HEK293T (cell line): Measurements from ENCODE around the gene RCL1.

Experiments
- CTCF ChIA-PET: fragments of 350-600 bp; formaldehyde crosslinking; extraction: SDS; loops from one replicate; lab custom pipeline; 2021; ENCODE audit warnings: antibody characterized with exemption, inconsistent platforms; lab: Yijun Ruan, JAX
- POLR2A ChIA-PET: fragments of 350-600 bp; formaldehyde crosslinking; extraction: SDS; loops from one replicate; lab custom pipeline; 2020; ENCODE audit warnings: antibody characterized with exemption, inconsistent platforms; lab: Yijun Ruan, JAX
- DNase-seq: peaks from one replicate; pipeline ENCODE4 v3.0.0; 2012; ENCODE audit warnings: mixed read lengths; ENCODE audit errors: extremely low spot score
- ARNT ChIP-seq: fragments of 450-650 bp; IDR thresholded peaks from 2 replicates; pipeline ENCODE4 v1.6.1; 2017; ENCODE audit warnings: mild to moderate bottlenecking
- BHLHE40 ChIP-seq: fragments of 450-650 bp; IDR thresholded peaks from 2 replicates; pipeline ENCODE4 v1.6.1; 2016; ENCODE audit warnings: mild to moderate bottlenecking, moderate library complexity, borderline replicate concordance
- CTBP1 ChIP-seq: fragments of 450-650 bp; IDR thresholded peaks from 2 replicates; pipeline ENCODE4 v1.6.1; 2016; ENCODE audit warnings: borderline replicate concordance
- ELF4 ChIP-seq: fragments of 450-650 bp; IDR thresholded peaks from 2 replicates; pipeline ENCODE4 v1.6.1; 2017; ENCODE audit warnings: antibody characterized with exemption
- FOXA1 ChIP-seq: fragments of 450-650 bp; IDR thresholded peaks from 2 replicates; pipeline ENCODE4 v1.6.1; 2016; ENCODE audit warnings: mild to moderate bottlenecking
- FOXK2 ChIP-seq: fragments of 450-650 bp; IDR thresholded peaks from 2 replicates; pipeline ENCODE4 v1.6.1; 2016; ENCODE audit warnings: mild to moderate bottlenecking
- FOXM1 ChIP-seq: fragments of 450-650 bp; IDR thresholded peaks from 2 replicates; pipeline ENCODE4 v1.6.1; 2017; ENCODE audit warnings: mild to moderate bottlenecking, borderline replicate concordance
- HDGF ChIP-seq: fragments of 450-650 bp; IDR thresholded peaks from 2 replicates; pipeline ENCODE4 v1.6.1; 2017; ENCODE audit warnings: antibody characterized with exemption, borderline replicate concordance
- L3MBTL2 ChIP-seq: fragments of 450-650 bp; conservative IDR thresholded peaks from 2 replicates; pipeline ENCODE4 v1.6.1; 2016; ENCODE audit warnings: mild to moderate bottlenecking
- LEF1 ChIP-seq: fragments of 450-650 bp; IDR thresholded peaks from 2 replicates; pipeline ENCODE4 v1.6.1; 2017; ENCODE audit warnings: mild to moderate bottlenecking, borderline replicate concordance
- NFRKB ChIP-seq: fragments of 450-650 bp; IDR thresholded peaks from 2 replicates; pipeline ENCODE4 v1.6.1; 2016; ENCODE audit warnings: mild to moderate bottlenecking, moderate library complexity
- PKNOX1 ChIP-seq: fragments of 450-650 bp; IDR thresholded peaks from 2 replicates; pipeline ENCODE4 v1.6.1; 2016
- SP1 ChIP-seq: fragments of 450-650 bp; IDR thresholded peaks from 2 replicates; pipeline ENCODE4 v1.6.1; 2017
- SUZ12 ChIP-seq: fragments of 450-650 bp; IDR thresholded peaks from 2 replicates; pipeline ENCODE4 v1.6.1; 2016; ENCODE audit warnings: mild to moderate bottlenecking
- TARDBP ChIP-seq: fragments of 450-650 bp; IDR thresholded peaks from 2 replicates; pipeline ENCODE4 v1.6.1; 2016
- ZNF384 ChIP-seq: fragments of 450-650 bp; IDR thresholded peaks from 2 replicates; pipeline ENCODE4 v1.6.1; 2016

The RCL1 gene

GRCh38 chr9:4801156-4801555, 8.4 kb downstream of the RCL1 start:
- CTCF ChIA-PET: interaction anchor here (0.7 kb wide), 1 partner anchor 204 kb away, joined by 3 read pairs; no protein-coding TSS in a partner anchor
- POLR2A ChIA-PET: no interaction called here
- DNase-seq: no peak
- TF ChIP-seq CTBP1 (no peak), BHLHE40 (no peak), TARDBP (no peak), SP1 (no peak), ARNT (no peak), LEF1 (no peak), HDGF (no peak), FOXA1 (no peak)

- ChIA-PET CTCF (no interaction called here), POLR2A (no interaction called here)
- TF ChIP-seq SUZ12: no peak
- TF ChIP-seq BHLHE40: no peak
- no peak for TF ChIP-seq NFRKB
- TF ChIP-seq CTBP1: no peak
- TF ChIP-seq HDGF: no peak
- no peak for TF ChIP-seq FOXK2
- TF ChIP-seq FOXM1: no peak
- TF ChIP-seq L3MBTL2: no peak
- TF ChIP-seq ZNF384: no peak
- TF ChIP-seq TARDBP: no peak
- no peak for TF ChIP-seq ELF4
- TF ChIP-seq LEF1: no peak
- no peak for TF ChIP-seq ARNT
- no peak for TF ChIP-seq SP1
- TF ChIP-seq FOXA1: no peak
- no peak for TF ChIP-seq PKNOX1
- no peak for DNase-seq
Observed at GRCh38 chr9:4803670-4804530, 11.2 kb downstream of the RCL1 start.

- CTCF ChIA-PET: no interaction called here
- TF ChIP-seq SP1: no peak
- no peak for TF ChIP-seq LEF1
- TF ChIP-seq L3MBTL2: no peak
- no peak for TF ChIP-seq ARNT
- TF ChIP-seq SUZ12: no peak
- no peak for TF ChIP-seq PKNOX1
- no peak for TF ChIP-seq NFRKB
- POLR2A ChIA-PET: no interaction called here
- DNase-seq: no peak
Observed at GRCh38 chr9:4804531-4805016, 11.8 kb downstream of the RCL1 start.

- TF ChIP-seq CTBP1 (no peak), HDGF (no peak), ELF4 (no peak), ZNF384 (no peak), FOXK2 (no peak), FOXM1 (no peak), L3MBTL2 (no peak), FOXA1 (no peak), TARDBP (no peak), LEF1 (no peak), BHLHE40 (no peak), SUZ12 (no peak), SP1 (no peak), PKNOX1 (no peak)
- no peak for DNase-seq
- ChIA-PET CTCF (no interaction called here), POLR2A (no interaction called here)
Observed at GRCh38 chr9:4805191-4805918, 12.6 kb downstream of the RCL1 start.

GRCh38 chr9:4810565-4810964, 17.8 kb downstream of the RCL1 start:
- TF ChIP-seq CTBP1 (no peak), FOXK2 (no peak), LEF1 (no peak), PKNOX1 (no peak), FOXA1 (no peak), SP1 (no peak), HDGF (no peak), L3MBTL2 (no peak), ELF4 (no peak), BHLHE40 (no peak), NFRKB (no peak), ZNF384 (no peak), FOXM1 (no peak), TARDBP (no peak), ARNT (no peak), SUZ12 (no peak)
- ChIA-PET CTCF (no interaction called here), POLR2A (no interaction called here)
- no peak for DNase-seq
